ENCODE data around the gene CKAP2L.

CKAP2L gene

GRCh38 chr2:112762276-112762675, 2.1 kb downstream of the CKAP2L start:
- DNase-seq (ENCODE audit: low spot score): no peak

- no peak for DNase-seq (ENCODE audit: low spot score)
These were observed 4.3 kb downstream of the CKAP2L start for GRCh38 chr2:112760149-112760548.

- no peak for DNase-seq (ENCODE audit: low spot score)
These were observed 5.7 kb downstream of the CKAP2L start for GRCh38 chr2:112758711-112759110.

- no peak for DNase-seq (ENCODE audit: low spot score)
These were observed 7.1 kb downstream of the CKAP2L start for GRCh38 chr2:112757265-112757664.

- no peak for DNase-seq (ENCODE audit: low spot score)
These were observed 8.2 kb downstream of the CKAP2L start for GRCh38 chr2:112756207-112756606.

GRCh38 chr2:112755444-112755843, 9.0 kb downstream of the CKAP2L start:
- DNase-seq (ENCODE audit: low spot score): no peak

GRCh38 chr2:112754564-112754963, 9.8 kb downstream of the CKAP2L start:
- DNase-seq (ENCODE audit: low spot score): no peak

- DNase-seq (ENCODE audit: low spot score): no peak
These were observed 11.7 kb downstream of the CKAP2L start for GRCh38 chr2:112752667-112753066.

- no peak for DNase-seq (ENCODE audit: low spot score)
These were observed 12.8 kb downstream of the CKAP2L start for GRCh38 chr2:112751451-112752197.

- peak; percentile 34 for DNase-seq (ENCODE audit: low spot score)
These were observed 13.9 kb downstream of the CKAP2L start for GRCh38 chr2:112750560-112750843.

- peak; percentile 63 for DNase-seq (ENCODE audit: low spot score)
These were observed 14.5 kb downstream of the CKAP2L start for GRCh38 chr2:112749755-112750559.

GRCh38 chr2:112740527-112740926, 23.9 kb downstream of the CKAP2L start:
- no peak for DNase-seq (ENCODE audit: low spot score)

- no peak for DNase-seq (ENCODE audit: low spot score)
These were observed 26.7 kb downstream of the CKAP2L start for GRCh38 chr2:112737542-112738232.

- no peak for DNase-seq (ENCODE audit: low spot score)
These were observed 30.5 kb downstream of the CKAP2L start for GRCh38 chr2:112733871-112734270.

- DNase-seq (ENCODE audit: low spot score): no peak
These were observed 31.0 kb downstream of the CKAP2L start for GRCh38 chr2:112733456-112733855.

GRCh38 chr2:112731479-112731878, 32.9 kb downstream of the CKAP2L start:
- DNase-seq (ENCODE audit: low spot score): no peak

GRCh38 chr2:112730791-112731190, 33.6 kb downstream of the CKAP2L start:
- no peak for DNase-seq (ENCODE audit: low spot score)

- no peak for DNase-seq (ENCODE audit: low spot score)
These were observed 34.2 kb downstream of the CKAP2L start for GRCh38 chr2:112730216-112730615.

- DNase-seq (ENCODE audit: low spot score): no peak
These were observed 35.8 kb downstream of the CKAP2L start for GRCh38 chr2:112728378-112729175.

- DNase-seq (ENCODE audit: low spot score): no peak
These were observed 36.4 kb downstream of the CKAP2L start for GRCh38 chr2:112728029-112728362.

GRCh38 chr2:112727276-112728028, 37.0 kb downstream of the CKAP2L start:
- no peak for DNase-seq (ENCODE audit: low spot score)
